ENCODE results near the gene PDPK1.

DNA sequence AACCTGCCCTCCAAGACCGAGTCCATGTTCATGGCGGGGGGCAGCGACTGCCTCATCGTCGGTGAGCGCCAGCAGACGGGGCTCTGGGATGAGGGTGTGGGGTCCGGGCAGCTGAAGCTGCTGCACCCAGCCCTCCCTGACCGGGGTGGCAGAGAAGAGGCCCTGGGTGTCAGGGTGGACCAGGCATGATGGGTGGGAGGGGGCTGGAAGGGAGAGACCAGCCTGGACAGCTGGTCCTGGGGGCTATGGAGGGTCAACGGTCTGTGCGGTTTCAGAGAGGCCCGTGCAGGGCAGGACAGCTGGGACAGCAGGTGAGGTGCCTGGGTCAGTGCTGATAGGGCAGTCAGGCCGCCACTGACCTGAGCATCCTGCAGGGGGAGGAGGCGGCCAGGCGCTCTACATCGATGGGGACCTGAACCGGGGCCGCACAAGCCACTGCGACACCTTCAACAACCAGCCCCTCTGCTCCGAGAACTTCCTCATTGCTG is 37.3 kb upstream of the PDPK1 start:
- TF ChIP-seq, protein P1, sequence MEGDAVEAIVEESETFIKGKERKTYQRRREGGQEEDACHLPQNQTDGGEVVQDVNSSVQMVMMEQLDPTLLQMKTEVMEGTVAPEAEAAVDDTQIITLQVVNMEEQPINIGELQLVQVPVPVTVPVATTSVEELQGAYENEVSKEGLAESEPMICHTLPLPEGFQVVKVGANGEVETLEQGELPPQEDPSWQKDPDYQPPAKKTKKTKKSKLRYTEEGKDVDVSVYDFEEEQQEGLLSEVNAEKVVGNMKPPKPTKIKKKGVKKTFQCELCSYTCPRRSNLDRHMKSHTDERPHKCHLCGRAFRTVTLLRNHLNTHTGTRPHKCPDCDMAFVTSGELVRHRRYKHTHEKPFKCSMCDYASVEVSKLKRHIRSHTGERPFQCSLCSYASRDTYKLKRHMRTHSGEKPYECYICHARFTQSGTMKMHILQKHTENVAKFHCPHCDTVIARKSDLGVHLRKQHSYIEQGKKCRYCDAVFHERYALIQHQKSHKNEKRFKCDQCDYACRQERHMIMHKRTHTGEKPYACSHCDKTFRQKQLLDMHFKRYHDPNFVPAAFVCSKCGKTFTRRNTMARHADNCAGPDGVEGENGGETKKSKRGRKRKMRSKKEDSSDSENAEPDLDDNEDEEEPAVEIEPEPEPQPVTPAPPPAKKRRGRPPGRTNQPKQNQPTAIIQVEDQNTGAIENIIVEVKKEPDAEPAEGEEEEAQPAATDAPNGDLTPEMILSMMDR (conservative IDR thresholded peaks at IDR 0.05 in 1 of 2, IDR thresholded peaks at IDR 0.05 in 1 of 2; ENCODE audit: extremely low read depth in 1 of 2, insufficient read depth in 1 of 2, low read depth in 1 of 2, low read length in 2 of 2) = no peak
- no peak for TF ChIP-seq EZH2 (IDR thresholded peaks at IDR 0.05; ENCODE audit: borderline replicate concordance, low read length)

Data from mammary epithelial cell (primary cell).